Adrenal gland (tissue), 5 donors: ENCODE measurements around the gene STK17A.

ENCODE experiments used
- POLR2A ChIP-seq, 2 donors: fragments of 450-650 bp; IDR thresholded peaks; one replicate each; pipeline ENCODE4 v1.6.1; 2017; ENCODE audit warnings: antibody characterized with exemption in 2 of 2, mild to moderate bottlenecking in 2 of 2, moderate library complexity in 1 of 2
- TF ChIP-seq, protein P1 (sequence below), 6 experiments: fragments of 450-650 bp in 4 of 6; fragments of 200-600 bp in 2 of 6; sonication (generic) in 1 of 6; IDR thresholded peaks; 1 replicate in 5 of 6; 2 replicates in 1 of 6; pipeline versions ENCODE4 v1.5.1 to v1.8.0; 2016 to 2021; ENCODE audit warnings: antibody characterized with exemption in 6 of 6, mild to moderate bottlenecking in 2 of 6, moderate library complexity in 1 of 6
- donor health status: DM: no; HTN: no; CAD: no.

DNA sequence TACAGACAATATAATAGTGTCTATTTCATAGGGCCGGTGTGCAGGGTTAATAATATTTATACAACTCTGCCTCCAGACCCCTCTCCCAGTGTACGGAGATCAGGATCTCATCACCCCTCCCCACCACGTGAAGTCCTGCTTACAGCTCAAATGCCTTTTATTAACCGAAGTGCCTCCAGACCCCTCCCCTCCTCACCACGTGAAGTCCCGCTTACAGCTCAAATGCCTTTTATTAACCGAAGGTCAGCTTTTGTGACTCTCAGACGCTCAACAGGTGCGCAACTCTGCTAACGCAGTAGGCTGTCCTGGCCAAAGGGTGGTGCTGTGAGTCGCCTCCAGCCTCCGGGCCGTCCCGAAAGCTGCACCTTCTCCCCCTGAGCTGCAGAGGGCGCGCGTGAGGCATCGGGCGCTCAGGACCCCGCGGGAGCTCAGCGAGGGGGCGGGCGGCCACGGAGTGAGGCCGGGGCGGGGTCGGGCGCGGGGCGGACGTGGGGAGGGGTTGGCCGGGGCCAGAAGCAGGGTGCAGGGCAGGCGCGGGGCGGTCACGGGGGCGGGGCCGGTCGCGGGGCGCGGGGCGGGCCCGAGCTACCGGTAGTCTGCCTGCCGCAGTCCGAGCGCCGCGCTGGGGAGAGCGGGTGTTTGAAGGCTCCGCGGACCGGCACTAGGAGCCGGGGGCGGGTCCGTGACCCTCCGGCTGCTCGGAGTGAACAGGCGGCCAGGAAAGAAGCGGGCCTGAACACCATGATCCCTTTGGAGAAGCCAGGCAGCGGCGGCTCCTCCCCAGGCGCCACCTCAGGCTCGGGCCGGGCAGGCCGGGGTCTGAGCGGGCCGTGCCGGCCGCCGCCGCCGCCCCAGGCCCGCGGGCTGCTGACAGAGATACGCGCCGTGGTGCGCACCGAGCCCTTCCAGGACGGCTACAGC is at the start of gene STK17A:
- TF ChIP-seq, protein P1, sequence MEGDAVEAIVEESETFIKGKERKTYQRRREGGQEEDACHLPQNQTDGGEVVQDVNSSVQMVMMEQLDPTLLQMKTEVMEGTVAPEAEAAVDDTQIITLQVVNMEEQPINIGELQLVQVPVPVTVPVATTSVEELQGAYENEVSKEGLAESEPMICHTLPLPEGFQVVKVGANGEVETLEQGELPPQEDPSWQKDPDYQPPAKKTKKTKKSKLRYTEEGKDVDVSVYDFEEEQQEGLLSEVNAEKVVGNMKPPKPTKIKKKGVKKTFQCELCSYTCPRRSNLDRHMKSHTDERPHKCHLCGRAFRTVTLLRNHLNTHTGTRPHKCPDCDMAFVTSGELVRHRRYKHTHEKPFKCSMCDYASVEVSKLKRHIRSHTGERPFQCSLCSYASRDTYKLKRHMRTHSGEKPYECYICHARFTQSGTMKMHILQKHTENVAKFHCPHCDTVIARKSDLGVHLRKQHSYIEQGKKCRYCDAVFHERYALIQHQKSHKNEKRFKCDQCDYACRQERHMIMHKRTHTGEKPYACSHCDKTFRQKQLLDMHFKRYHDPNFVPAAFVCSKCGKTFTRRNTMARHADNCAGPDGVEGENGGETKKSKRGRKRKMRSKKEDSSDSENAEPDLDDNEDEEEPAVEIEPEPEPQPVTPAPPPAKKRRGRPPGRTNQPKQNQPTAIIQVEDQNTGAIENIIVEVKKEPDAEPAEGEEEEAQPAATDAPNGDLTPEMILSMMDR (IDR thresholded peaks at IDR 0.05): peak; percentile 96 to 100 (median 100)
- TF ChIP-seq POLR2A (IDR thresholded peaks at IDR 0.05): peak; percentile 66 to 86
